ENCODE results near the gene HDHD3. TPM values are rescaled to one million over a fixed set of nuclear protein-coding genes. Genes with fewer than 3 reads are reported as not detected.

The HDHD3 gene
- total RNA-seq, 2 experiments from 2014 or later: 16.0 to 18.1 TPM

DNA sequence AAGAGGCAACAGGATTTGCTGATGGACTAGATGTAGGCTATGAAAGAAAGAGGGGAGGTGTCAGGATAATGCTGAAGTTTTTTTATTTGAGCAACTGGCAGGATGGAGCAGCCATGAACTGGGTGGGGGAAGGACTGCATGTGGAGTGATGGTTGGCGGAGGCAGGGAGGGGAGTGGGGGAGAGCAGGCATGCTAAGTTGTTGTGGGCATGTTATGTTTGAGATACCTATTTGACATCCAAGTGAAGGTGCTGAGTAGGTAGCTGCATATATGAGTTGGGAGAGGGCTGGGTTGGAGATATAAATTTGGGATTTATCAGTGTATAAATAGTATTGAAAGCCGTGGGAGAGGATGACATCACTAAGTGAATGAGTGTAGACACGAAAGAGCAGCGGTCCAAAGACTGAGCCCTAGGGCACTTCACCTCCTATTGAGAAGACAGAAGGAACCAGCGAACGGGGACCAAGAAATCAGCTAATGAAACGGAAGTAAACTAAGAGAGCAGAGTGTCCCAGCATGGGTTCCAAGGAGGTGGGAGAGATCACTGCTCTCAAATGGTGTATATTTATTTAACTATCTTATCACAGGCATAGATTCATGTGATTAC is 20.0 kb downstream of the HDHD3 start:
- CTCF ChIA-PET (ENCODE audit: unreplicated experiment): no interaction called here
- H3K9me2 ChIP-seq (ENCODE audit: insufficient read depth, low read length): no peaks in the 10 kb centered on the region
- H3K4me3 ChIP-seq (ENCODE audit: low read depth, low read length, poor library complexity, severe bottlenecking): no peak overlapping the region
- no TSS peak for BruUV-seq (replicated peaks)
- no peaks in the 10 kb centered on the region; the same call in 1 of the 2 replicates for H4K20me1 ChIP-seq (ENCODE audit: insufficient read depth, low read length)
- no peak overlapping the region for H3K4me2 ChIP-seq (ENCODE audit: low read length)
- H3K4me1 ChIP-seq (ENCODE audit: insufficient read depth, low read length, poor library complexity, severe bottlenecking): no peaks in the 10 kb centered on the region
- POLR2A ChIA-PET: interaction anchor here (0.6 kb wide), 1 partner anchor 9 kb away, joined by 3 read pairs; no protein-coding TSS in a partner anchor
- no peak for DNase-seq (ENCODE audit: low spot score)
- H3K9me3 ChIP-seq (ENCODE audit: low read length): no peaks in the 10 kb centered on the region
- TF ChIP-seq EZH2phosphoT487 (IDR thresholded peaks at IDR 0.05; ENCODE audit: borderline replicate concordance, low read depth, low read length) (no peak), CTCF (conservative IDR thresholded peaks at IDR 0.05; ENCODE audit: low read length) (no peak)
- H2AFZ ChIP-seq (ENCODE audit: low read length): no peak overlapping the region
- no peaks in the 10 kb centered on the region for H3K79me2 ChIP-seq (ENCODE audit: insufficient read depth, low read depth, low read length)
- H3K27ac ChIP-seq (ENCODE audit: low read depth, low read length, poor library complexity, severe bottlenecking): no peak overlapping the region
- H3K36me3 ChIP-seq (ENCODE audit: insufficient read depth, low read length): no peaks in the 10 kb centered on the region
- intact Hi-C loops (cut with micrococcal nuclease; ENCODE audit: unreplicated experiment): no loop called here

DNA sequence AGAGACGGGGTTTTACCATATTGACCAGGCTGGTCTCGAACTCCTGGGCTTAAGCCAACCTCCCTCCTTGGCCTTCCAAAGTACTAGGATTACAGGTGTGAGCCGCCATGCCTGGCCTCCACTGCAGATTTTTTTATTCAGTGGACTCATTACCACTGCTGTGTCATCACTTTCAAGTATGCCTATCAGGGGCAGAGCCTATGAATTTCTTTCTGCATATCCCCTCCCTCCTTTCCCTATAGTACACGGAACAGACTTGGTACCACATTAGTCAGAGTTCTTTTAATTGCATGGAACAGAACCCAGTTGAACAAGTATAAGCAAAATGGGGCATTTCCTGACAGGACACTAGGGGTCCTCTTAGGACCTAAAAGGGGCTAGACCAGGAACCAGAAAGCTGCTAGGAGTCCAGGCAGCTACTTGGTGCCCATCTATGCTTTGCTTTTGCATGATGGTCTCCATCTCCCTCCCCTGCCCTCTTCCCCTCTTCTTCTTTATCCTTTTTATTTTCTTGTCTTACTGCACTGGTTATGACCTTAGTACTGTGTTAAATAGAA is 21.7 kb downstream of the HDHD3 start:
- Histone ChIP-seq H3K4me3 (ENCODE audit: low read depth, low read length, poor library complexity, severe bottlenecking) (no peak overlapping the region), H2AFZ (ENCODE audit: low read length) (no peak overlapping the region), H3K4me2 (ENCODE audit: low read length) (no peak overlapping the region), H4K20me1 (ENCODE audit: insufficient read depth, low read length) (no peaks in the 10 kb centered on the region), H3K9me3 (ENCODE audit: low read length) (no peaks in the 10 kb centered on the region), H3K27ac (ENCODE audit: low read depth, low read length, poor library complexity, severe bottlenecking) (no peak overlapping the region), H3K9me2 (ENCODE audit: insufficient read depth, low read length) (no peaks in the 10 kb centered on the region), H3K36me3 (ENCODE audit: insufficient read depth, low read length) (no peaks in the 10 kb centered on the region), H3K4me1 (ENCODE audit: insufficient read depth, low read length, poor library complexity, severe bottlenecking) (peaks cover 14% of the 10 kb centered on the region), H3K79me2 (ENCODE audit: insufficient read depth, low read depth, low read length) (no peaks in the 10 kb centered on the region)
- ChIA-PET POLR2A (interaction anchor here (0.6 kb wide), 2 partner anchors 51 to 1203 kb away, joined by 3 to 4 read pairs; no protein-coding TSS in a partner anchor), CTCF (ENCODE audit: unreplicated experiment) (no interaction called here)
- intact Hi-C loops (cut with micrococcal nuclease; ENCODE audit: unreplicated experiment): no loop called here
- no TSS peak for BruUV-seq (replicated peaks)
- TF ChIP-seq CTCF (conservative IDR thresholded peaks at IDR 0.05; ENCODE audit: low read length) (peak; percentile 56), EZH2phosphoT487 (IDR thresholded peaks at IDR 0.05; ENCODE audit: borderline replicate concordance, low read depth, low read length) (no peak)
- peak; percentile 33 for DNase-seq (ENCODE audit: low spot score)

DNA sequence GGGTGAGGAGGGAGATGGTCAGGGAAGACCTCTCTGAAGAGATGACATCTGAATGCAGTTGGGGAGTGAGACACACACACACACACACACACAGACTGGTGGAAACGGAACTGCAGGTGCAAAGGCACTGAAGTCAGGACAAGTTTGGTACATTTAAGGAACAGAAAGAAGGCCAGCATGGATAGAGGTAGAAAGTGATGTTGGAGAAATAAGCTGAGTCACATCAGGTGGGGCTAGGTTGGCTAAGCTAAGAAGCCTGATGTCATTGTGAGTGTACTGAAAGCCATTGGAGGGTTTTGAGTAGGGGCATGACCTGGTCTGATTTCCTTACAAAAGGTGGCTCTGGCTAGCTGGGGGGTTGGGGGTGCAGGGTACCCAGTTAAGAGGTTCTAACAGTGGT is 24.4 kb downstream of the HDHD3 start:
- Histone ChIP-seq H4K20me1 (ENCODE audit: insufficient read depth, low read length) (no peaks in the 10 kb centered on the region), H3K9me2 (ENCODE audit: insufficient read depth, low read length) (no peaks in the 10 kb centered on the region), H3K9me3 (ENCODE audit: low read length) (no peaks in the 10 kb centered on the region), H2AFZ (ENCODE audit: low read length) (no peak overlapping the region), H3K4me2 (ENCODE audit: low read length) (no peak overlapping the region), H3K36me3 (ENCODE audit: insufficient read depth, low read length) (no peaks in the 10 kb centered on the region), H3K4me1 (ENCODE audit: insufficient read depth, low read length, poor library complexity, severe bottlenecking) (peaks cover 19% of the 10 kb centered on the region), H3K4me3 (ENCODE audit: low read depth, low read length, poor library complexity, severe bottlenecking) (no peak overlapping the region), H3K27ac (ENCODE audit: low read depth, low read length, poor library complexity, severe bottlenecking) (no peak overlapping the region), H3K79me2 (ENCODE audit: insufficient read depth, low read depth, low read length) (no peaks in the 10 kb centered on the region)
- no TSS peak for BruUV-seq (replicated peaks)
- ChIA-PET POLR2A (interaction anchor here (0.6 to 1.0 kb wide), 7 partner anchors 11 to 1978 kb away, joined by 3 to 4 read pairs (median 3); partner anchors contain the start of gene WDR31), CTCF (ENCODE audit: unreplicated experiment) (interaction anchor here (0.7 kb wide), 1 partner anchor 18 kb away, joined by 3 read pairs; no protein-coding TSS in a partner anchor)
- intact Hi-C loops (cut with micrococcal nuclease; ENCODE audit: unreplicated experiment): no loop called here
- TF ChIP-seq EZH2phosphoT487 (IDR thresholded peaks at IDR 0.05; ENCODE audit: borderline replicate concordance, low read depth, low read length): no peak
- no peak for TF ChIP-seq CTCF (conservative IDR thresholded peaks at IDR 0.05; ENCODE audit: low read length)
- peak; percentile 21 for DNase-seq (ENCODE audit: low spot score)

All from OCI-LY7 (cell line).